OCI-LY7 (cell line): ENCODE results near the gene PCNA. TPM values are rescaled to one million over a fixed set of nuclear protein-coding genes. Genes with fewer than 3 reads are reported as not detected.

Experiments used
- BruUV-seq: library from RNA; stranded (reverse); fragments of 400-500 nt; replicated peaks from 2 replicates; lab custom pipeline; 2021; lab: Mats Ljungman, UMichigan
- CTCF ChIA-PET: fragments of 300-600 bp; sonication (Branson Sonifier 250); formaldehyde crosslinking; loops from one replicate; lab custom pipeline; 2022; ENCODE audit warnings: antibody characterized with exemption; ENCODE audit not compliant: unreplicated experiment; lab: Charles Lee
- POLR2A ChIA-PET: fragments of 300-600 bp; sonication (Branson Sonifier 250); formaldehyde crosslinking; loops from one replicate; lab custom pipeline; 2022; ENCODE audit warnings: antibody characterized with exemption; lab: Charles Lee
- DNase-seq: peaks from one replicate; pipeline ENCODE4 v3.0.0-alpha.2; 2015; ENCODE audit warnings: low spot score
- H2AFZ ChIP-seq: fragments of 200-600 bp; sonication (generic), shearing (Covaris generic); 2 replicates; pipeline ENCODE4 v1.6.1; 2014; ENCODE audit warnings: mild to moderate bottlenecking, antibody characterized with exemption, low read length, moderate library complexity
- H3K27ac ChIP-seq: fragments of 200-600 bp; sonication (generic); 2 replicates; pipeline ENCODE4 v1.5.1; 2014; ENCODE audit warnings: mixed run types, low read depth, mild to moderate bottlenecking, moderate library complexity, low read length, inconsistent platforms; ENCODE audit not compliant: poor library complexity, severe bottlenecking
- H3K36me3 ChIP-seq: fragments of 200-600 bp; sonication (generic); 2 replicates; pipeline ENCODE4 v1.6.1; 2014; ENCODE audit warnings: mild to moderate bottlenecking, antibody characterized with exemption, low read length, moderate library complexity, mixed read lengths; ENCODE audit not compliant: insufficient read depth
- H3K4me1 ChIP-seq: fragments of 200-600 bp; sonication (generic); 2 replicates; pipeline ENCODE4 v1.5.1; 2014; ENCODE audit warnings: mild to moderate bottlenecking, low read length; ENCODE audit not compliant: insufficient read depth, poor library complexity, severe bottlenecking
- H3K4me2 ChIP-seq: fragments of 200-600 bp; sonication (generic); 2 replicates; pipeline ENCODE4 v1.6.1; 2014; ENCODE audit warnings: mild to moderate bottlenecking, low read length
- H3K4me3 ChIP-seq: fragments of 200-600 bp; sonication (generic); 2 replicates; pipeline ENCODE4 v1.5.1; 2014; ENCODE audit warnings: mild to moderate bottlenecking, low read depth, low read length; ENCODE audit not compliant: poor library complexity, severe bottlenecking
- H3K79me2 ChIP-seq: fragments of 200-600 bp; sonication (generic); 2 replicates; pipeline ENCODE4 v1.6.1; 2016; ENCODE audit warnings: low read depth, mild to moderate bottlenecking, low read length, moderate library complexity, mixed read lengths; ENCODE audit not compliant: insufficient read depth
- H3K9me2 ChIP-seq: fragments of 200-600 bp; sonication (generic); 2 replicates; pipeline ENCODE4 v1.6.1; 2016; ENCODE audit warnings: mild to moderate bottlenecking, low read length, mixed read lengths; ENCODE audit not compliant: insufficient read depth
- H3K9me3 ChIP-seq: fragments of 200-600 bp; sonication (generic); 2 replicates; pipeline ENCODE4 v1.6.1; 2014; ENCODE audit warnings: mild to moderate bottlenecking, mixed run types, low read length, mixed read lengths
- H4K20me1 ChIP-seq: fragments of 200-600 bp; sonication (generic); 2 replicates; pipeline ENCODE4 v1.6.1; 2014; ENCODE audit warnings: mild to moderate bottlenecking, antibody characterized with exemption, low read length, moderate library complexity, mixed read lengths; ENCODE audit not compliant: insufficient read depth
- CTCF ChIP-seq: fragments of 200-600 bp; sonication (generic); conservative IDR thresholded peaks from 2 replicates; pipeline ENCODE4 v1.5.1; 2014; ENCODE audit warnings: mild to moderate bottlenecking, antibody characterized with exemption, low read length, moderate library complexity, mixed read lengths
- EZH2phosphoT487 ChIP-seq: fragments of 200-600 bp; sonication (generic); IDR thresholded peaks from 2 replicates; pipeline ENCODE4 v1.6.1; 2018; ENCODE audit warnings: low read depth, borderline replicate concordance, mild to moderate bottlenecking, mixed run types, antibody characterized with exemption, low read length, moderate library complexity, mixed read lengths
- intact Hi-C: fragments of 100-400 bp; cut with micrococcal nuclease; formaldehyde crosslinking; loops from one replicate; pipeline ENCODE4 v1.10.0; 2022; ENCODE audit not compliant: unreplicated experiment
- total RNA-seq, 2 experiments: library from RNA; depleted of rRNA in 1 of 2; stranded (reverse); fragments of >200 nt in 1 of 2; shearing (Covaris generic) in 1 of 2; gene quantifications; 2 replicates each; pipeline ENCODE4 v1.2.3, GENCODE V29; 2014 to 2022

The PCNA gene
- total RNA-seq, 2 experiments from 2014 or later, result 470 to 567 TPM

DNA sequence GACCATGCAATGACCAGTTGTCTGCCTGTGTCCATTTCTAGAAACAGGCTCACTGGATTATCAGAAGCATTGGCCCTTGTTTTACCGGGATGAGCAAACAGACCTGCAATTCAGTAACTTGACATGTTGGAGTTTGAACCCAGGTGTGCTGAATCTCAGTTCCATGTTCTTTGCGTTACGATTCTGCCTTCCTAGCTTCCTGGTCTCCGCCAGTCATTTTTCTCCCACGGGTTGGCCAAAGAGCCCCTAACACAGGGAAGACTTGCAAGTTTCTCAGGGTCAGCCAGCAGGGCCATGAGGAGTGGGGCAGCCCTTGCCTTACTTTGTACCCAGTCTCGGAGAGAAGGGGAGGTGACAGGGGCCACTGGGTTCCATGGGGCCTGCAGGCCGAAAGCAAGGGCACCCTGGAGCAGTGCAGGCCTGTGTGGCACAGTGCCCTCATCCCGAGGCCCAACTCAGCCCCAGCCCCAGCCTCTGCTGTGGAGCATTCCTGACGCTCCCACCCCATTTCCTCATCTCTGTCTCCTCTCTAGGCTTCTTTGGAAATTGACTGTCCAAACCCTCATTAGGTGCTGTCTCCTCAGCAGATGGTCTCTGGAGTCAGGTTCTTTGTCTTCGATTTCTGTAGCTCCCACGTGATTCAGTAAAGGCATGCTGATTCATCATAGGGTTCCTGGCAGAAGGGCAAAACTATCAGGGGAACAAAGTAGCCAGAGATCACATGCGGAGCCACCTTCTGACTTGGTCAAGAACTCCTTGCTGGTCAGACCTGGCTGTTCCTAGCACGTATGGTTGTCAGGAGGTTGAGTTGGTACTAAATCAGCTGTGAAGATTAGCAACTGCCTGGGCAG is 30.7 kb upstream of the PCNA start:
- DNase-seq, result no peak
- POLR2A ChIA-PET, result interaction anchor here (0.7 kb wide), 1 partner anchor 36 kb away, joined by 6 read pairs; no protein-coding TSS in a partner anchor
- CTCF ChIA-PET, result no interaction called here
- no peaks in the 10 kb centered on the region for H4K20me1 ChIP-seq
- TF ChIP-seq EZH2phosphoT487, result no peak
- no peak for TF ChIP-seq CTCF
- peaks cover 31% of the 10 kb centered on the region for H3K4me1 ChIP-seq
- H3K4me3 ChIP-seq, result no peak overlapping the region
- intact Hi-C loops, result no loop called here
- H3K9me3 ChIP-seq, result no peaks in the 10 kb centered on the region
- no peak overlapping the region for H3K4me2 ChIP-seq
- no peaks in the 10 kb centered on the region for H3K9me2 ChIP-seq
- H2AFZ ChIP-seq, result no peak overlapping the region
- no peak overlapping the region for H3K27ac ChIP-seq
- H3K36me3 ChIP-seq, result 0 out of 2 replicates have a peak, but pooled peaks cover 7% of the 10 kb centered on the region
- no TSS peak for BruUV-seq
- H3K79me2 ChIP-seq, result peaks cover 41% of the 10 kb centered on the region; the same call in 1 of the 2 replicates

- H3K4me1 ChIP-seq, result peaks cover 37% of the 10 kb centered on the region
- no peak overlapping the region for H3K4me3 ChIP-seq
- no peak overlapping the region for H3K4me2 ChIP-seq
- H3K9me2 ChIP-seq, result no peaks in the 10 kb centered on the region
- BruUV-seq, result no TSS peak
- ChIA-PET POLR2A (interaction anchor here (0.7 kb wide), 1 partner anchor 35 kb away, joined by 6 read pairs; no protein-coding TSS in a partner anchor), CTCF (no interaction called here)
- H3K9me3 ChIP-seq, result no peaks in the 10 kb centered on the region
- no peak for DNase-seq
- H3K79me2 ChIP-seq, result peaks cover 37% of the 10 kb centered on the region; the same call in 1 of the 2 replicates
- TF ChIP-seq CTCF (no peak), EZH2phosphoT487 (no peak)
- intact Hi-C loops, result no loop called here
- no peak overlapping the region for H3K27ac ChIP-seq
- no peak overlapping the region for H2AFZ ChIP-seq
- H3K36me3 ChIP-seq, result 0 out of 2 replicates have a peak, but pooled peaks cover 7% of the 10 kb centered on the region
- no peaks in the 10 kb centered on the region for H4K20me1 ChIP-seq
Measured at GRCh38 chr20:5149892-5150225, 30.1 kb upstream of the PCNA start.

- Histone ChIP-seq H3K27ac (no peak overlapping the region), H2AFZ (no peak overlapping the region), H3K4me2 (no peak overlapping the region), H3K4me3 (no peak overlapping the region), H3K9me3 (no peaks in the 10 kb centered on the region), H3K4me1 (peaks cover 39% of the 10 kb centered on the region), H3K36me3 (0 out of 2 replicates have a peak, but pooled peaks cover 7% of the 10 kb centered on the region), H4K20me1 (no peaks in the 10 kb centered on the region), H3K9me2 (no peaks in the 10 kb centered on the region), H3K79me2 (peaks cover 44% of the 10 kb centered on the region; the same call in 1 of the 2 replicates)
- POLR2A ChIA-PET, result interaction anchor here (0.8 kb wide), 1 partner anchor 35 kb away, joined by 3 read pairs; no protein-coding TSS in a partner anchor
- intact Hi-C loops, result no loop called here
- TF ChIP-seq CTCF, result no peak
- TF ChIP-seq EZH2phosphoT487, result no peak
- DNase-seq, result no peak
- no TSS peak for BruUV-seq
- CTCF ChIA-PET, result no interaction called here
Measured at GRCh38 chr20:5148581-5148980, 28.8 kb upstream of the PCNA start.
